PC-3 (cell line): ENCODE data around the gene TSHZ3. TPM values are rescaled to one million over a fixed set of nuclear protein-coding genes. Genes with fewer than 3 reads are reported as not detected.

Experiments
- ATAC-seq: fragments of 200-7000 bp; cut with Tn5 transposase; 2 replicates; pipeline ENCODE4 v1.9.1; 2020; ENCODE audit warnings: mild to moderate bottlenecking, moderate library complexity
- BruUV-seq: library from RNA; stranded (reverse); fragments of 400-500 nt; replicated peaks from 2 replicates; lab custom pipeline; 2021; lab: Mats Ljungman, UMichigan
- CTCF ChIA-PET: fragments of 300-600 bp; sonication (Branson Sonifier 250); formaldehyde crosslinking; loops from one replicate; lab custom pipeline; 2022; ENCODE audit warnings: antibody characterized with exemption; lab: Charles Lee
- POLR2A ChIA-PET: fragments of 300-600 bp; sonication (Branson Sonifier 250); formaldehyde crosslinking; loops from one replicate; lab custom pipeline; 2022; ENCODE audit warnings: antibody characterized with exemption; ENCODE audit not compliant: unreplicated experiment; lab: Charles Lee
- DNase-seq: peaks from one replicate; pipeline ENCODE4 v3.0.0-alpha.2; 2015
- H2AFZ ChIP-seq: fragments of 300-600 bp; sonication (generic); 2 replicates; pipeline ENCODE4 v1.6.0; 2016; ENCODE audit warnings: antibody characterized with exemption, low read length
- H3F3A ChIP-seq: fragments of 300-600 bp; sonication (generic); one replicate; pipeline ENCODE4 v1.6.0; 2017; ENCODE audit warnings: antibody characterized with exemption, low read length, control low read depth, mild to moderate bottlenecking; ENCODE audit not compliant: unreplicated experiment
- H3K27ac ChIP-seq: fragments of 300-600 bp; sonication (generic); 2 replicates; pipeline ENCODE4 v1.5.1; 2016; ENCODE audit warnings: mild to moderate bottlenecking, low read length
- H3K27me3 ChIP-seq: fragments of 300-600 bp; sonication (generic); 2 replicates; pipeline ENCODE4 v1.6.1; 2016; ENCODE audit warnings: low read length, mixed read lengths
- H3K36me3 ChIP-seq: fragments of 300-600 bp; sonication (generic); 2 replicates; pipeline ENCODE4 v1.6.1; 2016; ENCODE audit warnings: low read depth, mixed run types, low read length, mixed read lengths
- H3K4me1 ChIP-seq: fragments of 300-600 bp; sonication (generic); 2 replicates; pipeline ENCODE4 v1.5.1; 2016; ENCODE audit warnings: low read length; ENCODE audit not compliant: insufficient read depth
- H3K4me2 ChIP-seq: fragments of 300-600 bp; sonication (generic); 2 replicates; pipeline ENCODE4 v1.6.0; 2016; ENCODE audit warnings: low read length
- H3K4me3 ChIP-seq: fragments of 300-600 bp; sonication (generic); 2 replicates; pipeline ENCODE4 v1.5.1; 2016; ENCODE audit warnings: mild to moderate bottlenecking, low read length, mixed read lengths
- H3K79me2 ChIP-seq: fragments of 300-600 bp; sonication (generic); 2 replicates; pipeline ENCODE4 v1.6.1; 2017; ENCODE audit warnings: low read length, mixed read lengths
- H3K9ac ChIP-seq: fragments of 300-600 bp; sonication (generic); 2 replicates; pipeline ENCODE4 v1.6.0; 2016; ENCODE audit warnings: mild to moderate bottlenecking, low read length
- H3K9me2 ChIP-seq: fragments of 300-600 bp; sonication (generic); replicated peaks from 2 replicates; pipeline ENCODE4 v1.6.1; 2016; ENCODE audit warnings: mixed run types, low read length, mixed read lengths
- H3K9me3 ChIP-seq: fragments of 300-600 bp; sonication (generic); 2 replicates; pipeline ENCODE4 v1.6.1; 2016; ENCODE audit warnings: low read length, mixed read lengths
- H4K20me1 ChIP-seq: fragments of 300-600 bp; sonication (generic); 2 replicates; pipeline ENCODE4 v1.6.1; 2016; ENCODE audit warnings: low read length, mixed read lengths
- CTCF ChIP-seq: fragments of 300-600 bp; sonication (generic); conservative IDR thresholded peaks from 2 replicates; pipeline ENCODE4 v1.5.1; 2017; ENCODE audit warnings: antibody characterized with exemption, low read depth, mild to moderate bottlenecking, low read length
- EZH2 ChIP-seq: fragments of 300-600 bp; sonication (generic); IDR thresholded peaks from one replicate; pipeline ENCODE4 v1.6.1; 2017; ENCODE audit warnings: antibody characterized with exemption, mild to moderate bottlenecking, low read length; ENCODE audit not compliant: unreplicated experiment
- EZH2phosphoT487 ChIP-seq: fragments of 300-600 bp; sonication (generic); IDR thresholded peaks from 2 replicates; pipeline ENCODE4 v1.6.1; 2018; ENCODE audit warnings: mild to moderate bottlenecking, antibody characterized with exemption, low read length, borderline replicate concordance
- intact Hi-C: fragments of 100-400 bp; cut with micrococcal nuclease; formaldehyde crosslinking; loops from 2 replicates; pipeline ENCODE4 v1.9.0; 2023
- total RNA-seq: library from RNA; depleted of rRNA; stranded (reverse); fragments of >200 nt; gene quantifications from 2 replicates; pipeline ENCODE4 v1.2.3, GENCODE V29; 2014

TSHZ3 gene
- total RNA-seq, 1 experiment from 2014 or later: 0.18 TPM

DNA sequence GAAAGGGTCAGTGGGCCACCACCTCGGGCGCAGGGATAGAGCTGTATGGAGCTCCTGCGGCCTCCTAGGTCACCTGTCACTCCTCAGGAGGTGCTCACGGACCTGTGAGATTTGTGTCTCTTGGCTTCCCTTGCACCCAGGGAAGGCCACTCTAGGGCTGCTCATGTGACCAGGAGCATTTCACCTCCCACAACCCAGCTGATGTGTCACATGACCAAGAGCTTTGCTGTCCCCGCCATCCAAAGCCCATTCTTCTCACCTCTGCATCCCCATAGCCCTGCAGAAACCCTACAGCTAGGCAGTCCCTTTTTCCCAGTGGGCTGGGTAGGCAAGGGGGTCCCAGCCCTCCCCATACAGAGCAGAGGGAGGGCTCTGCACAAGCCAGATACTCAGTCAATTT lies 51.2 kb downstream of the TSHZ3 start:
- Histone ChIP-seq H3K9me3 (no peaks in the 10 kb centered on the region), H3F3A (no peaks in the 10 kb centered on the region), H3K36me3 (no peaks in the 10 kb centered on the region), H3K9me2 (no peaks in the 10 kb centered on the region), H4K20me1 (no peaks in the 10 kb centered on the region), H3K4me2 (no peak overlapping the region), H3K4me1 (no peaks in the 10 kb centered on the region), H3K27ac (no peak overlapping the region), H3K4me3 (no peak overlapping the region), H3K27me3 (no peaks in the 10 kb centered on the region), H3K79me2 (no peaks in the 10 kb centered on the region), H2AFZ (no peak overlapping the region), H3K9ac (no peak overlapping the region)
- DNase-seq: no peak
- ChIA-PET POLR2A (no interaction called here), CTCF (no interaction called here)
- no peak for TF ChIP-seq EZH2phosphoT487
- no peak for TF ChIP-seq CTCF
- no peak for TF ChIP-seq EZH2
- no peak for ATAC-seq
- no TSS peak for BruUV-seq
- intact Hi-C loops: no loop called here

- ATAC-seq (no peak), DNase-seq (no peak)
- Histone ChIP-seq H3F3A (no peaks in the 10 kb centered on the region), H3K9ac (no peak overlapping the region), H3K9me2 (no peaks in the 10 kb centered on the region), H4K20me1 (no peaks in the 10 kb centered on the region), H3K27ac (no peak overlapping the region), H3K4me3 (no peak overlapping the region), H3K27me3 (no peaks in the 10 kb centered on the region), H3K36me3 (no peaks in the 10 kb centered on the region), H3K79me2 (no peaks in the 10 kb centered on the region), H2AFZ (no peak overlapping the region), H3K9me3 (no peaks in the 10 kb centered on the region), H3K4me1 (no peaks in the 10 kb centered on the region), H3K4me2 (no peak overlapping the region)
- ChIA-PET CTCF (no interaction called here), POLR2A (no interaction called here)
- TF ChIP-seq EZH2phosphoT487 (no peak), EZH2 (no peak), CTCF (no peak)
- BruUV-seq: no TSS peak
- intact Hi-C loops: no loop called here
Measured at GRCh38 chr19:31296741-31297390, 52.4 kb downstream of the TSHZ3 start.

GRCh38 chr19:31294189-31294588 lies 55.0 kb downstream of the TSHZ3 start:
- no TSS peak for BruUV-seq
- TF ChIP-seq EZH2 (no peak), EZH2phosphoT487 (no peak), CTCF (no peak)
- Histone ChIP-seq H3K9me3 (no peaks in the 10 kb centered on the region), H3K9ac (no peak overlapping the region), H3K79me2 (no peaks in the 10 kb centered on the region), H3K4me3 (no peak overlapping the region), H3K36me3 (no peaks in the 10 kb centered on the region), H3K9me2 (no peaks in the 10 kb centered on the region), H3K27me3 (no peaks in the 10 kb centered on the region), H3F3A (no peaks in the 10 kb centered on the region), H3K4me2 (no peak overlapping the region), H4K20me1 (no peaks in the 10 kb centered on the region), H3K27ac (no peak overlapping the region), H3K4me1 (no peaks in the 10 kb centered on the region), H2AFZ (no peak overlapping the region)
- intact Hi-C loops: no loop called here
- CTCF ChIA-PET: no interaction called here
- DNase-seq (no peak), ATAC-seq (no peak)
- POLR2A ChIA-PET: no interaction called here
